Mammary epithelial cell (primary cell): ENCODE data around the gene SH3RF3.

Source experiments
- EZH2 ChIP-seq: IDR thresholded peaks from 2 replicates; pipeline ENCODE4 v1.6.1; 2012; ENCODE audit warnings: low read length, inconsistent platforms, borderline replicate concordance
- TF ChIP-seq, protein P1 (sequence below), 2 donors: IDR thresholded peaks in 1 of 2; conservative IDR thresholded peaks in 1 of 2; 2 replicates each; pipeline ENCODE4 v1.5.1; 2011 to 2012; ENCODE audit warnings: inconsistent platforms in 2 of 2, low read length in 2 of 2, mild to moderate bottlenecking in 2 of 2, control low read depth in 1 of 2, low read depth in 1 of 2; ENCODE audit not compliant: insufficient read depth in 1 of 2; ENCODE audit errors: extremely low read depth in 1 of 2

- TF ChIP-seq, protein P1, sequence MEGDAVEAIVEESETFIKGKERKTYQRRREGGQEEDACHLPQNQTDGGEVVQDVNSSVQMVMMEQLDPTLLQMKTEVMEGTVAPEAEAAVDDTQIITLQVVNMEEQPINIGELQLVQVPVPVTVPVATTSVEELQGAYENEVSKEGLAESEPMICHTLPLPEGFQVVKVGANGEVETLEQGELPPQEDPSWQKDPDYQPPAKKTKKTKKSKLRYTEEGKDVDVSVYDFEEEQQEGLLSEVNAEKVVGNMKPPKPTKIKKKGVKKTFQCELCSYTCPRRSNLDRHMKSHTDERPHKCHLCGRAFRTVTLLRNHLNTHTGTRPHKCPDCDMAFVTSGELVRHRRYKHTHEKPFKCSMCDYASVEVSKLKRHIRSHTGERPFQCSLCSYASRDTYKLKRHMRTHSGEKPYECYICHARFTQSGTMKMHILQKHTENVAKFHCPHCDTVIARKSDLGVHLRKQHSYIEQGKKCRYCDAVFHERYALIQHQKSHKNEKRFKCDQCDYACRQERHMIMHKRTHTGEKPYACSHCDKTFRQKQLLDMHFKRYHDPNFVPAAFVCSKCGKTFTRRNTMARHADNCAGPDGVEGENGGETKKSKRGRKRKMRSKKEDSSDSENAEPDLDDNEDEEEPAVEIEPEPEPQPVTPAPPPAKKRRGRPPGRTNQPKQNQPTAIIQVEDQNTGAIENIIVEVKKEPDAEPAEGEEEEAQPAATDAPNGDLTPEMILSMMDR (conservative IDR thresholded peaks at IDR 0.05 in 1 of 2, IDR thresholded peaks at IDR 0.05 in 1 of 2; ENCODE audit: extremely low read depth in 1 of 2, insufficient read depth in 1 of 2, low read depth in 1 of 2, low read length in 2 of 2), result no peak
- no peak for TF ChIP-seq EZH2
Measured at GRCh38 chr2:109171444-109172334, 42.7 kb downstream of the SH3RF3 start.
